ENCODE measurements around the gene DUOX1.

The DUOX1 gene

DNA sequence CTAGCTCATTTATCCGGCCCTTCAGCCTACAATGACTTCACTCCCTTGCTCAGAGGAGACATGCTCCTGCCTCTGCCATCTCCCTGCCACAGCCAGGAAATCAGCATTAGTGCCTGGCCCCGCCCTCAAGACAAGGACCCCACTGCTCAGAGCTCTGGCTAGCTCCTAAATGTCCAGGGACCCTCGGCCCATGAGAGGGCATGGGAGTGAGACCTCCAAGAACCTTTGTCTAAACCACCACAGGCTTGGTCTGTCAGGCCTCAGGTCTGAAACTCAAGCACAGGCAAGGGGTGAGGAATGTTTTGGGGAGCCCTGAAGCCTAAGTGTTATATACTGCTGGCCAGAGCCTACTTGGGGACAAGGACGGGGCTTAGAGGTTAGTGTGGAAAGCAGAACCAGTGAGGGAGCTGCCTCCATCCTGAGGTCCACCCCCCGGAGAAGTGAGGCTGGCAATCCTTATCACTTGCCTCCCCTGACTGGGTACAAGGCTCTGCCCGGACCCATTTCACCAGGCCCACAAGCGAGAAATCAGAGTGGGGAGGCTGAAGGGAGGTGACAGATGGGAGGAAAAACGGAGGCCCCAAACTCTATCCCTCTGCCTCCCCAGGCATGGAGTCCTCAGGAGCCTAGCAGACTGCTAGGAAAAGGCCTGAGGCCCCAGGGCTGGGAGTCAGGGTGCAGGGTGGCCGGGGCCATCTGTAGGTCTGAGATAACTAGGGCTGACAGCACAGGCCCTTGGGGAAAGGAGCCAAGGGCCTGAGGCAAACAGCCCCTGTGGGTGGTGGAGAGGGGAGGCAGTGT is 39.2 kb downstream of the DUOX1 start:
- DNase-seq (ENCODE audit: low spot score) = no peak

DNA sequence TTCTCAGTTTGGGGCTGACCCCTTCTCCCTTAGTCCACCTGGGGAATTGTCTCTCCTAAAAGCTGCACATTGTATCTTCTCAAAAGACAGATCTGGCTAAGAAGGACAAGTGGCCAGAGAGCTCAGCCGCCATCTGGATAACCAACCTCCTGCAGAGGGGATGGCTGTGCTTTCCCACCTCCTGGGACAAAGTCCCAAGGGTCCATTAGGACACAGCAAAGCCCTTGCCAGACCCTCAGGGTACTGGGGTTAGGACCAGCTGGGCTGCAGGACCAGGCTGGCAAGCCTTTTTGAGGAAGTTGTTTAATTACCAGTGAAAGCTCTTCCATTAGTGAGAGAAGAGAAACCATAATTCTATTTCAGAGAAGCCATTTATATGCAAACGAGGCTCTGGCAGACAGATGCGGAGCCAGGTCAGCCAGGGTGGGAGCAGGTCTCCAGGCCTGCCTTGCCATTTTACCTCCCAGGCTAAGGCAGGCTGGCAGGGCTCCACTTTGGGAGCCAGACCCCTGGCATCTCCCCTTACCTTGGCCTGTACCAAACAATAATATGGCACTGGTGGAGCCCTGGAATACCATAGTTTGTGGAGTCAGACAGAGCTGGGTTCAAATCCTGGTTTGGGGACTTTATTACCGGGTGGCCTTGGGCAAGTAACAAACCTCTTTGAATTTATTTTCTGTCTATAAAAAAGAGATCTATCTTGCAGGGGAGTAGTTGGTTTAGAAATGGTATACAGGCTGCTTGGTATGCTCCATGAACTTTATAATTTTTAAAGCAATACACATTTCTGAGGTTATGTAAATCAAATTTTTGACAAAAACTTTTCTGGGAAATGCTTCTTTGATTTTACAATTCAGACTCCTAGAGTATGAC is 40.0 kb downstream of the DUOX1 start:
- no peak for DNase-seq (ENCODE audit: low spot score)

DNA sequence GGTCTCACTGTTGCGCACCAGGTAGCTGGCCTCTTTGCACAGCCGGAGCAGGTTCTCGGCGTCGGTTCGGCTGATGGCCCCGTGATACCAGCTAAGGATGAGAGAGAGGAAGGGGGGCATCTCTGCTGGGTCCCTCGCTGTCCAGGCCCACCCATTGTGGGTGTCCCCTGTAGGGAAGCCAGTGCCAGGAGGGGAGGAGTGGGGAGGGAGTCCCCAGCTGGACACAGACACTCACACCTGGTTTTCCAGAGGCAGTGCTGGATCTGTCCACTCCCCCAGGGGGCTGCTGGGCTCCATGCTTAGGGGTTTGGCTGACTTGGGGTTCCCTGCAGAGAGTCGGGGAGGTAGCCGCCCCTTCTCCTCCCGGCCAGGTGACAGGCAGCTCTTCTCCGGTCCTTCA is 42.1 kb downstream of the DUOX1 start:
- no peak for DNase-seq (ENCODE audit: low spot score)

DNA sequence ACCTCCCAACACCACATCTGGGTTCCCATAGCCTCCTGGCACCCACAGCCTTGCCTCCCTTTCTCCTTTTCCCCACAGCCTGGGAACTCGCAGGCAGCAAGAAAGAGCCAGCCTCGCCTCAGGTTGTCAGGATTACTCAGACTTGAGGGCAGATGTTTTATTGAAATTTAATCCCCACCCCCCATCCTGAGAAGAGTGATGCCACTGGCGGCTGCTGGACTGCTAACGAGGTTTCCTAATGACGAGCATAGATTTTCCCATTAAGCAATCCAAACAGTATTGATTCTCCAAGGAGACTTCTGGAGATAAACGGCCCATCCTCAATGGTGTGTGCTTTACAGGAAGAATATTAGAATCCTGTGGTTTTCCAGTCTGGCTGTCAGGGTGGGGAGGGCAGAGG is 44.3 kb downstream of the DUOX1 start:
- no peak for DNase-seq (ENCODE audit: low spot score)

DNA sequence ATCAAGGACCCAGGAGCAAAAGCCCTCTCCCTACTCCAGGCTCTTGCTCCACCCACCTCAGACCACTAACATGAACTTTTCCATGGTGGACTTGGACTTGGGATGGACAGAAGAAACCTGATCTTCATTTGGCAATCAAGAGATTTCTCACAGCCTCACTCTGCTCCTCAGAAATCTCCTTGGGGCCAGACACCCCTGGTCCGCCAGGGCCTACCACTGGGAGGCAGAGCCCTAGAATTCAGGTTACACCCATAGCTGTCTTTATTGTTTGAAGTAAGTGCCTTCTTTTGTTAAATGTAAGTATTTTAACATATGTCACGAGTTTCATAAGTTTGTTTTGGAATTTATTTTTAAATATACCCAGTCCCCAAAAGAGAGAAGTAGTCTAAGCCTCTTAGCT is 44.8 kb downstream of the DUOX1 start:
- DNase-seq (ENCODE audit: low spot score) = no peak

DNA sequence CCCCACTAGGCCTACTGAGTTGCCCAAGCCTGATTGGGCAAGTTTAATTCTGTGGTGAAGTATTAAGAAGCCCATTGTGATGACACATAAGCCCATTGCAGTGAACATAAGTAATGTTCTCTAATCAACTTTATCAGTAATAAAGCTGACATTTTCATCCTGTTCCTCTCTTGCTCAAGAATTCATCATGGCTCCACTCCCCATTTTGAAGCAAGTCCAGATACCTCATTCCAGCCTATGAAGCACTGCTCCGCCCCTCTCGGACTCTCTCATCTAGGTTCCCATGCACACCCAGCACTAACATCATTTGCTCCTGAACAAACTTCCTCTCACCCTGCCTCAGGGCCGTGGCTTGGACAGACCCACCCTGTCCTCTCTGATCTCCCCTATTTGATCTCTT is 47.5 kb downstream of the DUOX1 start:
- DNase-seq (ENCODE audit: low spot score) = no peak

DNA sequence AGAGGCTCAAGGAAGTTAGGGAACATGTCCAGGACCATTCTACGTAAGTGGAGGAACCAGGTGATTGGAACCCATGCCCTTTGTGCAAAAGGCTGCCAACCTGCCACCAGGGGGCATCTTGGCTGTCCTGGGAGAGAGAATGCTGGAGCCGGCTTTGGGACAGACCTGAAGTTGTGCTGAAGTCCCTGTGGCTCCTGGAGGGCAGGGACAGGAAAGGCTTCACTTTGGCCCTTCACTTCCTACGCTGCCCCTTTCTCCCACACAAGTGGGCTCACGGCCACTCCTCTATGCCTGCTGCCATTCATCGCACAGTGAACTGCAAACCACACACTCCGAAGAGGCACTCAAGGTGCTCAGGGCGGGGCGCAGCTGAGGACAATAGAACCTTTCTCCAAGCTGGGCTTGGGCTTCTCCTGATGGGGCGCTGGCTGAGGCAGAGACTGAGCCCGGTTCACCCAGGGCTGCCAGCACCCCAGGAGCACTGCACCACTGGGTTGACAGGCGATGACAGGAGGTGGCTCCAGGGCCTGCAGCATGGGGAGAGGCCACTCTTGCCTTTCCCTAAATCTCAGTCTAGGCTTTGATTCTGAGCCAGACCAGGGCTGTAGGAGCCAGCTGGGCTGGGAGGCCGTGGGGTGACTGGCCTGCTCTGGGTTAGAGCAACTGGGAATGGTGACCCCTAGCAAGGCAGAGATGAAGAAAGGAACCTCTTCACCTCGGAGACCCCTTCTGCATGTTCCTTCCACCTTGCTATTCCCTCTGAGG is 49.6 kb downstream of the DUOX1 start:
- DNase-seq (ENCODE audit: low spot score) = no peak

DNA sequence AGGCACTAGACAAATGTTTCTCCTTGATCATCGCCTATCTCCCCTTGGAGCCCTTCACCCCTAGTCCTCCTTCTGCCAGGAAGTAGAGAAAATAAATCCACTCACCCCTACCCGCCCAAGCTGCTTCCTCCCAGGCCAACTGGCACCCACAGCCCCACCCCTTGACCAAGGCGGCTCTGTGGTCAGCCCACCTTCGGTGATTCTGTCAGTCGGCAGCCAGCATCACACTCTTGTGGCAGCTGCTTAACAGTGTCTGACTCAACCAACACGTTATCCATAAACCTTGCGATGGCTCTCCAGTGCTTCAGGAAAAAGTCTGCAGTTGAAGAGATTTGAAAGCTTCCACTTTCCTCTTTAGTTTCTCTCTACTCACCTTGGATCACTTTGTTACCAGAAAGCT is 50.4 kb downstream of the DUOX1 start:
- DNase-seq (ENCODE audit: low spot score) = no peak

DNA sequence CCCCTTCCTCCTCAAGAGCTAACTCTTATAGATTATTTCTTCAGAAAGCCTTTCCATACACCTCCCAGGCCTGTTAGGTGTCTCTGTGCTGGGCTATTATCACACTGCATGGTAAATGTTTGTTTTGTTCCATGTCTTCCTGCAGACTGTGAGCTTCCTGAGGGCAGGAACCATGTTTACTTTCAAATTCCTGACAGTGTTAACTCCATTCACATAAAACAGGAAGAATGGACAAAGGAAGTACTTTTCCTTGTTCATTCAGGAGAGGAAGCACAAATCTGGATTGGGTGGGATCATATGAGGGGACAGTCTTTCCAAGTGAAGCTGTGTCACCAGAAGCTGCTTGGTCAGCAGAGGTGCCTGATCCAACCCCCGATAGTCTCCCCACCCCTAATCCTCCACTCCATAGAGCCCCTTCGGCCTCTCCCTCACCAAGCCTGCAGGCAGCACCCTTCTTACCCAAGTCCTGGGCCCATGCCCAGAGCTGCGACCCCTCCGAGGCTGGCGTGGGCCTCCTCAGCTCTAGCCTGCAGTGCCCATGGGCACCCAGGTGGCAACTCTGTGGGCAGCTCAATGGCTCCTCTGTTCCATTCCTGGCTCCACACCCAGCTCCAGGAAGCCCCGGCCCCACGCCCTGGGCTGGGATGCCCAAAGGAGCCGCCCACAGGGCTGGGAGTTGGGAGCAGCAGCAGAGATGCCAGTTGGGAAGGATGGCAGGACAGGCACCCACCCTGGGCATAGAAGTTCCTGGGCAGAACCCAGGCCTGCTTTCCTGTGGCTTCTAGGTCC is 51.0 kb downstream of the DUOX1 start:
- DNase-seq (ENCODE audit: low spot score) = no peak

DNA sequence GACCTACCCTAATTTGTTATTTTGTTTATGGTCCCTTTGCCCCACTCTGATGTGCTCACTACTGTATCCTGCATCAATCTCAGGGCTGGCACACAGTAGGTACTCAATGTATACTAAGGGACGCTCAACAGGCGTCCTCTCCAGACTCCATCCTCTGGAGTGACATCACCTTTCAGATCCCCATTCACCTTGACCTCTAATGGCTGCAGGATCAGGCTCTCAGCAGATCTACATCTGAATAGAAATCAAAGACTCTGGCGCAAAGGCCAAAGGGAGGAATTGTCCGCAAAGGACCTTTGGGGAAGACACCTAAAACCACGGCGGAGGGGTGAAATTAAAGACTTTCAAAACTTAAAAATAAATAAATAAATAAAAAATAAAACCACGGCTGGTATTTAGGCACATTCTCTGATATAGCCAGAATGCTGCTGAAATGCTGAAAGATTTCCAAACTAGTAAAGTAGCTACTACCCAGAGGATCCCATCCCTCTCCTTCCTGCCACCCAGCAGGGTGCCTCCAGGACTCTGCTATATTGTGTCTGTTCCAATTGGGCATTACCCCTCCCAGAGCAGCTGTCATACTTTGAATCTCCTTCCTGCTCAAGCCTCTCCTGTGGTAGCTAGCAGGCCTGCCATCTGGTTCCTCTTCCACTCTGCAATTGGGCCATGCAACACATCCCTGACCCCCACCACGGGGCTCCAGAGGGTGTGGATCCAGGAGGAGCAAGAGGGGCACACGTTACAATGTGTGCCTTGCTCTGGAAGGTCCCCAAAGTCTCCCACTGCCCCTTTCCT is 51.9 kb downstream of the DUOX1 start:
- no peak for DNase-seq (ENCODE audit: low spot score)

DNA sequence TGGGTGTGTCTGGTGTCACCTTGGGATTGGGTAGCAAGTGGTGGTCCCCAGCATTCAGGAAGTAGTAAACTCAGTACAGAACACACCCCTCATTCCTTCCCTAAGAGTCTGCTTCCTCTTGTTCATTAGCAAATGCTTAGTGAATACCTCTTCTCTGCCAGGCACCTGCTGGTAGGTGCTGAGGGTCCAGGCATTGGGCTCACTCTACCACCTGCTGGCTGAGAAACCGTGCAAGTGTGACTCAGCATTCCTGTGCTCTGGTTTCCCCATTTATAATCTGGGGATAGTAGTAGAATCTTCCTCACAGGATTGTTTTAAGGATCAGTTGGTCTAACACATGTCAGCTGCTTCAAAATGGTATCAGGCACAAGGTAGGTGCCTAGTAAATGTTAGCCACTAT is 53.2 kb downstream of the DUOX1 start:
- no peak for DNase-seq (ENCODE audit: low spot score)

DNA sequence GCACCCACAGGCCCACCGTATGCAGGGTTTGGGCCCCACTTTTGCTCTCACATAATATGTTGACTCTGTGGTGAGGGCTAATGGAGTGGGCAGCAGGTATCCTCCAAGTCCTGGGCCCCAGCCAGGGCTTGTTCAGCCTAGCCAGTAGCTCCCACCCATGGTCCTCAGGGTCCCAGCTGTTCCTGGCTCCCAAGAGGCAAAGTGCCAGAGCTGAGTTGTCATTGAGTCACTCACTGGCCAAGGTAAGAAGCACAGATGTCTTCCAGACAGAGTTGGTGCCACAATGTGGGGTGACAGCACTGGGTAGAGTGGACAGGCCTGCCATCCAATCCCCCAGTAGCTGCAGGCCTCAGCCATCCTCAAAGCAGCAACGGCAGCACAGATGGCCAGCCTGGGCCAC is 53.7 kb downstream of the DUOX1 start:
- DNase-seq (ENCODE audit: low spot score) = no peak

DNA sequence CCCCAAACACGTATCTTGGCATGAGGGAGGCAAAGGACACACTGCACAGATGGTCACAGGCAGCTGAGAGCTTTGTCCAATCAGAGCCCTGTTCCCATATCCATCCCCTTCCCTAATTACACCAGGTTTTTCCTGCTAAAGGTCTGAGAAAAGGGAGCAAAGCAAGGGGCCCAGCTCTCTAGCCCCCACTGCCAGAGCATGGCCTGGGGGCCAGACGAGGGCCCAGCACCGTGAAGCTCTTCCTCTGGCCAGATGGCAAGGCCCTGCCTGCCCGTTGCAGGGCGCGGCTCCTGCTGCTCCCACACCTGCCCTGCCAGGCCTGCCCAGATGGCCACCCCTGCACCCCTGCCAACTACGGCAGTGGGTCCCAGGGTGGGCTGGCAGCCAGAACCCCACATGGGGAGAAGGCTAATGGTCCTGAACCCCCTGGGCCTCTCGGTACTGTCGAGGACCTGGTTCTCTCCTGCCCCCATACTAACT is 54.8 kb downstream of the DUOX1 start:
- no peak for DNase-seq (ENCODE audit: low spot score)

DNA sequence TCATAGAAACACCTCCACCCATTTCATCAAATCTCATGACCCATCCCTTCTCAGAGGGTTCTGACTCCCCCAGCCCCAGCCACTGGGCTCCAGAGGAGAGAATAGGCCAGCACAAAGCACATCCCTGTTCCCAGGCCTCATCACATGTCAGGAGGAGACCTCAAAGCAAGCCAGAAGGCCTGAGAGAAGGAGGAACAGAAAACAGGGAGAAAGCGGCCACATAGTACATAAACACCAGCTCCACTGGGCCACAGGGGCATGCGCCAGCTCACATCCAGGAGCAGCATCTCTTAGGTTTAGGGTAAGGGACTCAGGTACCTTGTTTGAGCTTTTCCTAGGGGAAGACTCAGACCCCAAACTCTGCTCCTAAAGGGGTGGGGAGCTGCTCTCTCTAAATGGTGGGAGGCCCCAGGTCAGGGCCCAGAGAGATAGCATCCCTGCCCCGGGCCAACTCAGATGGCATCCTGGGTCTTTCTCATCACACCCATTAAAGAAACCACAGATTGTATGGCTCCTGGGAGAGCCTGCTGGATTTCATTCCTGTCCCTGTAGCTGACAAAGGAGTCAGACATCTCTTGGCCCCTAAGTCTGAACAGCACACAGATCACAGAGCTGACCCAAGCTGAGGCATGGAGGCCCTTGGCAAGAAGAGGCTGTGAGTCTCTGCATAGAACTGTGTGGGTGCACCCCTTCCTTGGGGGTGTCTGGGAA is 55.4 kb downstream of the DUOX1 start:
- DNase-seq (ENCODE audit: low spot score) = no peak

DNA sequence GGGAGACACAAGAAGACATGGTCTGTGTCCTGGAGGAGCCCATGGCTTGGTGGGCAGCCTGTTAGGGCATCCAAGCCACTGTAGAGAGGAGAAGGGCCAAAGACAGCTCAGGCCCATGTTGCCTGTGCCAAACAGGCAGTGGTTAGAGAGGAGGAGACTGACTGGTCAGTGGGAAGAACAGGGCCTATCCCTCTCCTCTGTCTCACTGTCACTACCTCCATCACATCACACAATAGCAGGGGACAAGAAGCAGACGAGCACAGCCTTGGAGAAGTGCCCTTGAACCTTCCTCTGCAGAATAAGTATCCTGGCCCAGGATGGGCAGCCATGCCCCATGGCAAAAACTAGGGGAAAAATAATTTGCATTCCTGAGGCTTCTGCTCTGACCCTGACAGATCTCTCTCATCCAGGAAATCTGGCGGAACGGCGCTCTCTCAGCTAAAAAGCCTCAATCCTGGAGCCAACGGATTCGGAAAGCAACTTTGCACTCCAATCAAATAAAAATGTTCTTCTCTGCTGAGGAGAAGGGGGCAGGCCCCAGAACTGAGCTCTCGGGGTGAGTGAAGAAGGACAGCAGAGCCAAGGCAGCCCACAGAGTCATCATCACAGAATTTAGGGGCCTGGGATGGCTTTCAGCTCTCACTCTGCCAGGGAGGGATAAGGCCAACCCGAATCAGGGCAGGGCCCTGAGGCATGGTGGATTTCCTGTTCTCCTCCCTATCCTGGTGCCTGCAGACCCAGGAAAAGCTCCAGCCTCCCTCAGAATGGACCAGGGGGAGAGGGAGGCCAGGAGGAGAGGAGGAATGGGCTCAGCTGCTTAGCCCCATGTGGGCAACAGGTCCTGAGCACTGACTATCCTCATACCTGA is 56.3 kb downstream of the DUOX1 start:
- DNase-seq (ENCODE audit: low spot score) = no peak

DNA sequence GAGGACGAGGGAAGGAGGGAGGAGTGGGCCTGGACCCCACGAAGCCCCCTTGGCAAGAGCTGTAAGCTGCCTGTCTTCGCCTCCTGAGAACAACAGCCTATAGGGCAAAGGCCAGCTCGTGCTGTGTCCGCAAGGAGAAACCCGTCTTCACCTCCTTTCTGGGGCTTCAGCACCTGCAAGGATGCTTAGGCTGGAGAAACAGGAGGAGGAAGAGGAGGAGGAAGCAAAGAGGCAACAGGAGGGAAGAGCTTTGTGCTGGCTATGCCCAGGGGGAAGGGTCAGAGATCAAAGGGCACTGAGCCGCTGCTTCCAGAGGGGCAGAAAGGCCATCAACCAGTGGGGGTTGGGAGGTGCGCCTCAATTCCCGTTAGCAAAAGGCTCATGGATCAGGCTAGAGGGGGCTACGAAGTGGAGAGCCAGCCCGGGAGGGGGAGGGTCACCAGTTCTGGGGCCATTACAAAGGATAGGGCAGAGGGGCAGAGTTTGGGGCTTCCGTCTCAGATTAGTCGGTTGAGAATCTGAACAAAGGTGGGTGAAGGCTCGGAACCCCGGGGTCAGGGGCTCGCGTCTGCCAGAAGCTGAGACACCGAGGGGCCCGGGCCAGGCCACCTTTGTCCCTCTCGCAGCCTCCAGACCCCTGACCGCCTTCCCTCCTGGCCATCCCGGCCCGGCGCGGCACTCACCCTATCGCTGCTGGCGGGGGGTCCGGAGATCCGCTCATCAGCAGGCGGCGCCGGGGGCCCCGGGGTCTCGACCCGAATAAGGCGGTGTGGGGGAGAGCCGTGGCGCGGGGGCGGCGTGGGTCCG is 57.2 kb downstream of the DUOX1 start:
- no peak for DNase-seq (ENCODE audit: low spot score)

DNA sequence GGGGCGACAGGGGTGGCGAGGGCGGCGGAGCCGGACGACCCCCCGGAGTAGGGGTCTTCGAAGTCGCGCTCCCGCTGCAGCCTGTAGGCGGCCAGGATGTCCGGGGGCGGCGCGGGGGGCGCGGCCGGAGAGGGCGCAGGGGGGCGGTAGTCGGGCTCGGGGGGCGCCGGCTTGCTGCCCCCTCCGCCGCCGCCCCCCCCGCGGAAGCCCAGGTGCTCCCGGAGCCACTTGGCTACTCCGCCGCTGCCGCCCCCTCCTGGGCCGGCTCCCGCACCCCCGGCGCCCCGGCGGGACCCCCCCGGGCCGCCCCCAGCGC is 57.7 kb downstream of the DUOX1 start:
- no peak for DNase-seq (ENCODE audit: low spot score)
